Heart left ventricle (tissue), 16 donors: ENCODE data around the gene CLDN7. TPM values are rescaled to one million over a fixed set of nuclear protein-coding genes. Genes with fewer than 3 reads are reported as not detected.

ENCODE experiments used
- ATAC-seq, 4 donors: fragments of 200-7000 bp; cut with Tn5 transposase; one replicate each; pipeline ENCODE4 v1.9.1; 2020 to 2022; ENCODE audit warnings: moderate library complexity in 4 of 4, mild to moderate bottlenecking in 3 of 4, moderate number of reproducible peaks in 1 of 4
- DNase-seq, 5 donors: peaks; one replicate each; pipeline ENCODE4 v3.0.0-alpha.2; 2020
- H3K27ac ChIP-seq, 12 donors: fragments of 200-600 bp; sonication (generic) in 4 of 12; one replicate each; pipeline versions ENCODE4 v1.5.0 to v1.8.0; 2016 to 2022; ENCODE audit warnings: mild to moderate bottlenecking in 2 of 12
- H3K27me3 ChIP-seq, 9 donors: fragments of 200-600 bp; sonication (generic) in 2 of 9; one replicate each; pipeline versions ENCODE4 v1.5.1 to v1.8.0; 2016 to 2022; ENCODE audit warnings: mild to moderate bottlenecking in 3 of 9
- H3K36me3 ChIP-seq, 9 donors: fragments of 200-600 bp; sonication (generic) in 2 of 9; one replicate each; pipeline versions ENCODE4 v1.5.0 to v1.8.0; 2018 to 2022; ENCODE audit warnings: mild to moderate bottlenecking in 2 of 9
- H3K4me1 ChIP-seq, 12 donors: fragments of 200-600 bp; sonication (generic) in 4 of 12; one replicate each; pipeline versions ENCODE4 v1.5.0 to v1.8.0; 2016 to 2022; ENCODE audit warnings: mild to moderate bottlenecking in 3 of 12
- H3K4me3 ChIP-seq, 12 donors: fragments of 200-600 bp; sonication (generic) in 4 of 12; one replicate each; pipeline versions ENCODE4 v1.5.0 to v1.8.0; 2017 to 2022; ENCODE audit warnings: mild to moderate bottlenecking in 9 of 12, moderate library complexity in 4 of 12
- H3K9me3 ChIP-seq, 12 donors: fragments of 200-600 bp; sonication (generic) in 4 of 12; one replicate each; pipeline versions ENCODE4 v1.5.0 to v1.8.0; 2016 to 2022; ENCODE audit warnings: mild to moderate bottlenecking in 1 of 12
- POLR2A ChIP-seq, 2 donors: fragments of 450-650 bp; IDR thresholded peaks; one replicate each; pipeline ENCODE4 v1.6.1; 2017; ENCODE audit warnings: antibody characterized with exemption in 2 of 2, mild to moderate bottlenecking in 2 of 2, moderate library complexity in 2 of 2
- WGBS, 4 donors: extraction: QIAGEN DNeasy Blood & Tissue Kit in 2 of 4; methylation state at CpG; one replicate each; pipeline versions ENCODE4 v1.1.5 to v1.1.7; 2013 to 2018; 5-methylcytosine and 5-hydroxymethylcytosine counted together
- intact Hi-C, 10 donors: fragments of 100-400 bp; cut with DNase I; formaldehyde crosslinking; loops; one replicate each; pipeline versions ENCODE4 v1.11.1 to v1.14.2; 2022
- polyA plus RNA-seq, 2 donors: library from polyadenylated mRNA; stranded (reverse); fragments of 200-250 nt; gene quantifications; one replicate each; pipeline ENCODE4 v1.2.3, GENCODE V29; 2013
- total RNA-seq, 9 donors: library from RNA; depleted of rRNA in 2 of 9; stranded (reverse); fragments of >200 nt in 2 of 9; fragmentation: NEBNext Ultra II Directional in 3 of 9; extraction: Animal tissue kit (Norgen Biotek cat#: 25700) in 3 of 9; gene quantifications; one replicate each; pipeline versions ENCODE4 v1.1.0 to v1.2.4, GENCODE V29; 2016 to 2023
- TF ChIP-seq, protein P1 (sequence below), 12 donors: fragments of 200-600 bp; sonication (generic) in 4 of 12; IDR thresholded peaks; one replicate each; pipeline versions ENCODE4 v1.5.0 to v1.8.0; 2018 to 2022; ENCODE audit warnings: antibody characterized with exemption in 12 of 12, mild to moderate bottlenecking in 5 of 12
- donor health status: ischemic (EF 13 %, LVEDD 7.1; RV severe dilation, severe dysfunction).
- donor health status: healthy with polysubstance abuse.
- donor health status: DM: no; HTN: yes; CAD: no.
- donor health status: DM: no; HTN: no; CAD: no.
- donor health status: ischemic (EF 25% LVEDD 6.9; RV normal size, moderate dysfunction).
- donor health status: ischemic (EF 25% LVEDD 5.7; RV mildly dilated, moderate dysfunction).
- donor health status: healthy.
- donor health status: DM: yes; HTN: yes; CAD: no.
- donor health status: ischemic (EF 35%, LVEDD 5.7; RV mildly dilated, moderate dysfunction).
- donor health status: nonischemic (EF 11% LVEDD 7.7; RV severe dilation, severe dysfunction).
- donor health status: DM: yes; HTN: yes; CAD: no.
- donor health status: PGD.
- donor health status: ischemic (EF 29% LVEDD 5.4; RV normal size, mild dysfunction).
- donor health status: nonischemic (EF 23%, LVEDD 6.1; RV moderate dilation, normal function).

The CLDN7 gene
- total and polyA plus RNA-seq, 11 donors: 0.36 to 2.6 (median 1.3) TPM; not detected in 2

DNA sequence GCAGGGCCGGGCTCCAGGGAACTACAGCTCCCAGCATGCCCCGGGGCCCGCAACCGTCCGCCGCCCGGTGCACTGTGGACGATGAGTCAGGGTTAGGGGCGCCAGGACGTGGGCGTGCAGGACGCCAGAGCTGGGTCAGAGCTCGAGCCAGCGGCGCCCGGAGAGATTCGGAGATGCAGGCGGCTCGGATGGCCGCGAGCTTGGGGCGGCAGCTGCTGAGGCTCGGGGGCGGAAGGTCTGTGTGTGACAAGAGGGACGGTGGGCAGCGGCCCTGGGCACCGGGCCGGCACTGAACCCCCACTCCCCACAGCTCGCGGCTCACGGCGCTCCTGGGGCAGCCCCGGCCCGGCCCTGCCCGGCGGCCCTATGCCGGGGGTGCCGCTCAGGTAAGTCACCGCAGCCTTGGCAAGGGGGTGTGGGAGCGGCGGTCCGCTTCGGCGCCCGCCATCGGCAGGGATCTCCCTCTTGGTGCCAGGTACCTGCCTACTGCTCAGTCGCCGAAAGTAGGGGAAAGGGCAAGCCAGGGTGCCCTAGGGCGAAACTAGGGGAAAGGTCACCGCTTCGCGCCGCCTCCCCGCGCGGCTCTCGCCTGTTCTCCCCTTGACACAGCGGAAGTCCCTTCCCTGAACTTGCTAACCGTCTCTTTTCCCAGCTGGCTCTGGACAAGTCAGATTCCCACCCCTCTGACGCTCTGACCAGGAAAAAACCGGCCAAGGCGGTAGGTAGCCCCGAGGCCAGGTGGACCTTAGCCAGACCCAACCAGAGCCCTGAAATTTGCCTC, 42.3 kb downstream of the CLDN7 start, which contains the start of the genes ACADVL and DLG4:
Gene ACADVL (plus strand): TSS at position 127 of the 781 bp plus-strand sequence. CDS start 47 bp downstream, at position 174.
Gene DLG4 (minus strand): TSS at position 25 of the 781 bp plus-strand sequence.
- peaks cover 6 to 92% (median 52%) of the 10 kb centered on the region in 12 donors for H3K4me1 ChIP-seq
- 0% methylated on average over 34 to 63 of the region's 63 CpGs for WGBS, 4 donors
- peak; percentile 94 to 97 (median 94) for DNase-seq

DNA sequence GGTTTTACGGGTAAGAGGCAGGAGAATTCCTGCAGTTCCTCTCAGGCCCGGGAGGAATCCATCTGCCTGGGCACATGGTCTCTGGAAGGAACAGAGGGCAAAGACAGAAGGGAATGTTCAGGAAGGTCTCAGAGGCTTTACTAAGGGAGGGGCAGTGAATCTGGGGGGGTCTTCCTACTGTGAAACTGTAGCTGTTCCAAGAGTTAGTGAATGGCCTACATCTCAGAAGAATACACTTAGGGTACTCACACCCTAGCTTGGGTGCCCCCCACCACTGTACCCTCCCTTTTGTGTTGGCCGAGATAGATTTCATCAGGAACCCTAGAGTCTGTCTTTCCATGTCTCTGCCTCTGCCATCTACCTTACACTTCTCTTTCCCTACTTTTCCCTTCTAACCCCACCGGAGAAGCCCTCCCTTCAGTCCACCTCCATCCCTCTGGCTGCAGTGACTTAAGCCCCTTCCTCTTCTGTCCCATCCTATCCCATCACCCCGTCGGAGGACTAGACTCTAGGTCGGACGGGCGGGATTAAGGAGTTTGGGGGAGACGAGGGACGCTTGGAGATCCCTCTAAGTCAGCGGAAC, 43.0 kb downstream of the CLDN7 start:
- 19 to 22% (median 20%) methylated on average over 12 of the region's 12 CpGs for WGBS, 4 donors
- DNase-seq: no peak
- peak overlapping the region; percentile 69 to 100 (median 96) for H3K4me3 ChIP-seq

More for the DNA sequence above, 42.3 kb downstream of the CLDN7 start, which contains the start of the genes ACADVL and DLG4:
- no peaks in the 10 kb centered on the region for H3K27me3 ChIP-seq
- peak within 1 kb of the TSS; percentile 69 to 100 (median 96) for H3K4me3 ChIP-seq
- TF ChIP-seq, protein P1, sequence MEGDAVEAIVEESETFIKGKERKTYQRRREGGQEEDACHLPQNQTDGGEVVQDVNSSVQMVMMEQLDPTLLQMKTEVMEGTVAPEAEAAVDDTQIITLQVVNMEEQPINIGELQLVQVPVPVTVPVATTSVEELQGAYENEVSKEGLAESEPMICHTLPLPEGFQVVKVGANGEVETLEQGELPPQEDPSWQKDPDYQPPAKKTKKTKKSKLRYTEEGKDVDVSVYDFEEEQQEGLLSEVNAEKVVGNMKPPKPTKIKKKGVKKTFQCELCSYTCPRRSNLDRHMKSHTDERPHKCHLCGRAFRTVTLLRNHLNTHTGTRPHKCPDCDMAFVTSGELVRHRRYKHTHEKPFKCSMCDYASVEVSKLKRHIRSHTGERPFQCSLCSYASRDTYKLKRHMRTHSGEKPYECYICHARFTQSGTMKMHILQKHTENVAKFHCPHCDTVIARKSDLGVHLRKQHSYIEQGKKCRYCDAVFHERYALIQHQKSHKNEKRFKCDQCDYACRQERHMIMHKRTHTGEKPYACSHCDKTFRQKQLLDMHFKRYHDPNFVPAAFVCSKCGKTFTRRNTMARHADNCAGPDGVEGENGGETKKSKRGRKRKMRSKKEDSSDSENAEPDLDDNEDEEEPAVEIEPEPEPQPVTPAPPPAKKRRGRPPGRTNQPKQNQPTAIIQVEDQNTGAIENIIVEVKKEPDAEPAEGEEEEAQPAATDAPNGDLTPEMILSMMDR (IDR thresholded peaks at IDR 0.05): no peak
- peak in 1 of 2 donors; percentile 93 for TF ChIP-seq POLR2A (IDR thresholded peaks at IDR 0.05)
- intact Hi-C loops: loop anchor here in 2 of 10 donors (2.0 to 5.0 kb wide), 2 partner anchors 17 to 87 kb away; partner anchors contain the start of gene EIF5A (in 1 of the 2)
- peak; percentile 73 to 87 (median 83) for ATAC-seq
- H3K9me3 ChIP-seq: no peaks in the 10 kb centered on the region
- peak within 1 kb of the TSS; percentile 95 to 100 (median 98) for H3K27ac ChIP-seq
- H3K36me3 ChIP-seq: peaks cover 0 to 44% (median 41%) of the 10 kb centered on the region in 9 donors

DNA sequence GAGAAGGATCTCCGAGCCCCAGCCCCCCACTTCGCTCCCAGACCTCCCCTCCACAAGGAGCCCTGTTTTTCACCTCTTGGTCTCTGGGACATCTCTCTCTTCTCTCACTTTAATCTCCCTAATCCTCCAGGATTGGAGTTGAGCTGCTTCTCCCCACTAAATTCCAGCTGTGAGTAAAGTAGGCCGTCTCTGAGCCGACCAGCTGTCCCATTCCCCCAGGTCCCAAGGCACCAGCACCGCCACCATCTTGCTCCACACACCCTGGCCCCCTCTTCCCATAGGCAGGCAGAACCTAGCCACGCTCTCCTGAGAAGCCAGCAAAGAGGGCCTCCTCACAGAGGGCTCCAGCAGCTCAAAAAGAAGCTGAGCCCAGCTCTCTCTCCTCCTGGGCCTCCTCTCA, 43.5 kb downstream of the CLDN7 start:
- Histone ChIP-seq H3K36me3 (peaks cover 0 to 32% (median 29%) of the 10 kb centered on the region in 9 donors), H3K4me1 (peaks cover 6 to 90% (median 59%) of the 10 kb centered on the region in 12 donors), H3K27me3 (no peaks in the 10 kb centered on the region), H3K9me3 (no peaks in the 10 kb centered on the region), H3K4me3 (no peak overlapping the region), H3K27ac (peak overlapping the region in 9 of 12 donors; percentile 83 to 100 (median 99))
- WGBS, 4 donors: 64 to 81% (median 73%) methylated on average over 6 of the region's 6 CpGs
- ATAC-seq (no peak), DNase-seq (no peak)
- TF ChIP-seq POLR2A (IDR thresholded peaks at IDR 0.05): no peak
- TF ChIP-seq, protein P1 (IDR thresholded peaks at IDR 0.05): no peak
- intact Hi-C loops: loop anchor here in 1 of 10 donors (5.0 kb wide), 1 partner anchor 89 kb away; the partner anchor contains the start of gene EIF5A

More for the DNA sequence above, 43.0 kb downstream of the CLDN7 start:
- H3K27ac ChIP-seq: peak overlapping the region; percentile 95 to 100 (median 98)
- no peak for TF ChIP-seq POLR2A (IDR thresholded peaks at IDR 0.05)
- TF ChIP-seq, protein P1 (IDR thresholded peaks at IDR 0.05): no peak
- no peak for ATAC-seq
- intact Hi-C loops: loop anchor here in 1 of 10 donors (5.0 kb wide), 1 partner anchor 88 kb away; the partner anchor contains the start of gene EIF5A
- no peaks in the 10 kb centered on the region for H3K27me3 ChIP-seq
- H3K36me3 ChIP-seq: peaks cover 0 to 37% (median 34%) of the 10 kb centered on the region in 9 donors
- H3K4me1 ChIP-seq: peaks cover 6 to 91% (median 57%) of the 10 kb centered on the region in 12 donors
- H3K9me3 ChIP-seq: no peaks in the 10 kb centered on the region
